Ishikawa (cell line): ENCODE results near the gene PTPRD.

Experiments
- CEBPB ChIP-seq: IDR thresholded peaks from 2 replicates; pipeline ENCODE4 v1.6.1; 2012
- CREB1 ChIP-seq: IDR thresholded peaks from 2 replicates; pipeline ENCODE4 v1.6.1; 2012; ENCODE audit warnings: low read depth
- EGR1 ChIP-seq: IDR thresholded peaks from 2 replicates; pipeline ENCODE4 v1.6.1; 2012
- EP300 ChIP-seq: IDR thresholded peaks from 2 replicates; pipeline ENCODE4 v1.6.1; 2012; ENCODE audit warnings: borderline replicate concordance
- MAX ChIP-seq: IDR thresholded peaks from 2 replicates; pipeline ENCODE4 v1.6.1; 2012
- NFIC ChIP-seq: IDR thresholded peaks from 2 replicates; pipeline ENCODE4 v1.6.1; 2012
- RAD21 ChIP-seq: IDR thresholded peaks from 2 replicates; pipeline ENCODE4 v1.6.1; 2012; ENCODE audit warnings: low read depth
- TEAD4 ChIP-seq: IDR thresholded peaks from 2 replicates; pipeline ENCODE4 v1.6.1; 2012
- YY1 ChIP-seq: IDR thresholded peaks from 2 replicates; pipeline ENCODE4 v1.6.1; 2012; ENCODE audit warnings: low read depth
- ZBTB7A ChIP-seq: IDR thresholded peaks from 2 replicates; pipeline ENCODE4 v1.6.1; 2012; ENCODE audit warnings: low read depth

GRCh38 chr9:8845808-8846207 lies 1767.0 kb downstream of the PTPRD start:
- no peak for TF ChIP-seq MAX
- no peak for TF ChIP-seq RAD21
- no peak for TF ChIP-seq CEBPB
- no peak for TF ChIP-seq YY1
- TF ChIP-seq CREB1: no peak
- TF ChIP-seq TEAD4: no peak
- TF ChIP-seq ZBTB7A: no peak
- TF ChIP-seq EGR1: no peak
- TF ChIP-seq NFIC: no peak
- no peak for TF ChIP-seq EP300
